ENCODE measurements around the gene PRUNE2.

PRUNE2 gene

DNA sequence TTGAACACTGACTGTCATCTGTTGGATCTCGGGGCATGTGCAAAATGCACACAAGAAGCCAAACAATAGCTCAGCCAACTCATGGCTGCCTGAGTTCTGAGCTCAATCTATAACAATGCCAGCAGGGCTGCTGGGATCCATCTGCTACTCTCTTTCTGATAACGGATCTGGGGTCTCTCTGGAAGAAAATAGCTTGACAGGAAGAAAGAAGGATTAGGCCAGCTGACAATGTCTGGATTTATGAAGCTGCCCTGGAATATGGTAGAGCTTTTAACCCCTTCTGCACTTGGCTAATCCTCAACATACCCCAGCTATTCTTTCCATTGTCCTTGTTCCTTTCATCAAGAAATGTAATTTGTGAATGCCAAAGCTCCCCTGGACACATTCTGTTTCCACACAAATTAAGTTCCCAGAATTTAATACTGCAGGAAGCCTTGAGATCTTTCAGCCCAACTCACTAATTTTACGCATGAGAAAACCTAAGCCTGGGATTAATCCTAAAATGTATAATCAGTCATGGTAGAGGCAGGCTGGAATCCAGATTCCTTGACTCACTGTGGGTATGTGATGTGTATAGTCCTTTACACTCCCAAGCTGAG is 204.4 kb downstream of the PRUNE2 start:
- no peak for DNase-seq (ENCODE audit: low read depth, low spot score)
- Histone ChIP-seq H3K9ac (ENCODE audit: insufficient read length, low read depth) (no peak overlapping the region), H3K4me1 (ENCODE audit: insufficient read depth, insufficient read length) (no peaks in the 10 kb centered on the region), H3K9me3 (ENCODE audit: insufficient read depth, low read length) (no peaks in the 10 kb centered on the region; the same call in 1 of the 2 replicates), H3K4me3 (ENCODE audit: insufficient read length, low read depth) (no peak overlapping the region), H3K36me3 (ENCODE audit: insufficient read depth, insufficient read length, low read length) (no peaks in the 10 kb centered on the region), H3K27me3 (ENCODE audit: insufficient read depth, insufficient read length) (peaks cover 4% of the 10 kb centered on the region)
- TF ChIP-seq YY1 (IDR thresholded peaks at IDR 0.05; ENCODE audit: insufficient read depth, insufficient read length) (no peak), ZNF274 (IDR thresholded peaks at IDR 0.05; ENCODE audit: low read depth, low read length) (no peak), SUZ12 (IDR thresholded peaks at IDR 0.05; ENCODE audit: extremely low read depth, insufficient read depth, insufficient read length) (no peak)

DNA sequence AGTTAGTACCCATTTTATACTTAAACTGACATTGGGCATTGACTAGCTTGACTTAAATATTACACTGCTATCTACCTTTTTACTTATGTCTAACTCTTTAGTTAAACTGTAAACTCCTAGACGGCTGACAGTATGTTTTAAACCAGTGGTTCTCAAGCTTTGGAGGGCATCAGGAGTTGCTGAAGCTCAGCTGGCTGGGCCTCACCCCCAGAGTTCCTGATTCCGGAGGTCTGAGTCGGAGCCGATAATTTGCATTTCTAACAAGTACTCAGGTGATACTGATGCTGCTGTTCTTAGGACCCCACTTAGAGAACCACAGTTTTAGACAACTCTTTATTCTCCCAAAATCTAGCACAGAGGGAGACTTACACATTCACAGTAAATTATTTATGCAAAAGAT is 205.0 kb downstream of the PRUNE2 start:
- no peaks in the 10 kb centered on the region for H3K36me3 ChIP-seq (ENCODE audit: insufficient read depth, insufficient read length, low read length)
- no peaks in the 10 kb centered on the region for H3K4me1 ChIP-seq (ENCODE audit: insufficient read depth, insufficient read length)
- DNase-seq (ENCODE audit: low read depth, low spot score): no peak
- H3K9ac ChIP-seq (ENCODE audit: insufficient read length, low read depth): no peak overlapping the region
- no peak overlapping the region for H3K4me3 ChIP-seq (ENCODE audit: insufficient read length, low read depth)
- TF ChIP-seq ZNF274 (IDR thresholded peaks at IDR 0.05; ENCODE audit: low read depth, low read length) (no peak), YY1 (IDR thresholded peaks at IDR 0.05; ENCODE audit: insufficient read depth, insufficient read length) (no peak), SUZ12 (IDR thresholded peaks at IDR 0.05; ENCODE audit: extremely low read depth, insufficient read depth, insufficient read length) (no peak)
- no peaks in the 10 kb centered on the region; the same call in 1 of the 2 replicates for H3K9me3 ChIP-seq (ENCODE audit: insufficient read depth, low read length)
- peaks cover 4% of the 10 kb centered on the region for H3K27me3 ChIP-seq (ENCODE audit: insufficient read depth, insufficient read length)

DNA sequence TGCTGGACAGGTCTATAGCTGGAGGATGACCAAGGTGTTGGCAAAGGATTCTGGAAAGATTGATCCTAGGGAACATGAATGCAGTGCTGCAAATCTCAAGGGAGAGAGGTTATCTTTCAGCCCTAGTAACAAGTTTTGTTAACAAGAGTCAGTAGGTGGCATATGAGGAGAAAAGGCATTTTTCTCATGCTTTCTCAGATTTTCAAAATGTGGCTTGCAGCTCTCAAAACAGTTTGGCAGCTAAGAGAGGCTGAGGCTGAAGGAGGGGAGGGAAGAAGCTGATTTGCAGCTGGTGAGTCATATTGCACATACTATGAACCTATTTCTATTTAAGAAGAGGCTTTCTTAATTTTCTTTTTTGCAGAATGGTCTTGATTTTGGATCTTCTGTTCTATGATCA is 205.9 kb downstream of the PRUNE2 start:
- H3K9ac ChIP-seq (ENCODE audit: insufficient read length, low read depth): no peak overlapping the region
- DNase-seq (ENCODE audit: low read depth, low spot score): no peak
- TF ChIP-seq YY1 (IDR thresholded peaks at IDR 0.05; ENCODE audit: insufficient read depth, insufficient read length) (no peak), ZNF274 (IDR thresholded peaks at IDR 0.05; ENCODE audit: low read depth, low read length) (no peak), SUZ12 (IDR thresholded peaks at IDR 0.05; ENCODE audit: extremely low read depth, insufficient read depth, insufficient read length) (no peak)

DNA sequence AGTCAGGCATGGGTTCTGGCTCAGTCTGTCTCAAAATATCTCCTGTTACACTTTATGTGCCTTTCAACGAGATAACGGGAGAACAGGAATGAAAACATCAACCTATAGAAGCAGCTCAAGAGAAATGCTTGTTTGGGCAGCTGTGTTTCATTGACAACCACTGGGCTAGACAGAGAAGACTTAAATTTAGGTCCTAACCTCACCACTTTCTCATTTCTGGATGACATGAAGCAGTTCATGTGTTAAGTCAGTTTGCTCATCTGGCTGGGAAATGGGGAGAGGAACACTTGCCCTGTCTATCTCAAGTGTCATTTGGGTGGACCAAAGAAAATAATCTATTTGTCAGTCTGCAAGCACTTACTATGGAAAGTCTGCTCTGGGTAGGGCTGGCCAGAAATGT is 208.4 kb downstream of the PRUNE2 start:
- Histone ChIP-seq H3K27me3 (ENCODE audit: insufficient read depth, insufficient read length) (no peaks in the 10 kb centered on the region), H3K36me3 (ENCODE audit: insufficient read depth, insufficient read length, low read length) (no peaks in the 10 kb centered on the region), H3K4me3 (ENCODE audit: insufficient read length, low read depth) (no peak overlapping the region), H3K4me1 (ENCODE audit: insufficient read depth, insufficient read length) (no peaks in the 10 kb centered on the region), H3K9ac (ENCODE audit: insufficient read length, low read depth) (no peak overlapping the region), H3K9me3 (ENCODE audit: insufficient read depth, low read length) (no peaks in the 10 kb centered on the region; the same call in 1 of the 2 replicates)
- TF ChIP-seq YY1 (IDR thresholded peaks at IDR 0.05; ENCODE audit: insufficient read depth, insufficient read length): no peak
- no peak for TF ChIP-seq SUZ12 (IDR thresholded peaks at IDR 0.05; ENCODE audit: extremely low read depth, insufficient read depth, insufficient read length)
- no peak for TF ChIP-seq ZNF274 (IDR thresholded peaks at IDR 0.05; ENCODE audit: low read depth, low read length)
- no peak for DNase-seq (ENCODE audit: low read depth, low spot score)

More for the DNA sequence above, 205.9 kb downstream of the PRUNE2 start:
- H3K4me3 ChIP-seq (ENCODE audit: insufficient read length, low read depth): no peak overlapping the region
- H3K9me3 ChIP-seq (ENCODE audit: insufficient read depth, low read length): no peaks in the 10 kb centered on the region; the same call in 1 of the 2 replicates
- H3K4me1 ChIP-seq (ENCODE audit: insufficient read depth, insufficient read length): no peaks in the 10 kb centered on the region
- peaks cover 2% of the 10 kb centered on the region for H3K27me3 ChIP-seq (ENCODE audit: insufficient read depth, insufficient read length)
- H3K36me3 ChIP-seq (ENCODE audit: insufficient read depth, insufficient read length, low read length): no peaks in the 10 kb centered on the region

DNA sequence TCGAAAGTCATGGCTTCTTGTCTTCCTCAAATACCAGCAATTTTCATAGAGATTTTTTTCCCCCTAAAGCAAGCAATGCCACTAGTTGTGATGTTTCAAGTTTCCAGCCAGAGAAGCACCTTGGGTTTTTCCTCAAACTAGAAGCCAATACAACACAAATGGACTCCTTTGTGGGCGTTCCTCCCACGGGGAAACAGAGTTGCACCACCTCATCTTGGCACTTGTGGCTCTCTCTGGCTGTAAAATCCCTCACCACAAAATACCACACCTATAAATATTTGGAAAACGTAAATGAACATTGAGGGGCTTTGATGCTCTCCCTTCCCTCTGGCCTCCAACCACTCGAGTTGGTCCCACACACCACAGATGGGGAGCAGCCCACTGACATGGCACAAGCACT is 208.8 kb downstream of the PRUNE2 start:
- H3K9ac ChIP-seq (ENCODE audit: insufficient read length, low read depth): no peak overlapping the region
- H3K36me3 ChIP-seq (ENCODE audit: insufficient read depth, insufficient read length, low read length): no peaks in the 10 kb centered on the region
- TF ChIP-seq YY1 (IDR thresholded peaks at IDR 0.05; ENCODE audit: insufficient read depth, insufficient read length) (no peak), ZNF274 (IDR thresholded peaks at IDR 0.05; ENCODE audit: low read depth, low read length) (no peak), SUZ12 (IDR thresholded peaks at IDR 0.05; ENCODE audit: extremely low read depth, insufficient read depth, insufficient read length) (no peak)
- no peak for DNase-seq (ENCODE audit: low read depth, low spot score)
- no peaks in the 10 kb centered on the region for H3K27me3 ChIP-seq (ENCODE audit: insufficient read depth, insufficient read length)
- no peak overlapping the region for H3K4me3 ChIP-seq (ENCODE audit: insufficient read length, low read depth)
- no peaks in the 10 kb centered on the region for H3K4me1 ChIP-seq (ENCODE audit: insufficient read depth, insufficient read length)
- H3K9me3 ChIP-seq (ENCODE audit: insufficient read depth, low read length): no peaks in the 10 kb centered on the region; the same call in 1 of the 2 replicates

DNA sequence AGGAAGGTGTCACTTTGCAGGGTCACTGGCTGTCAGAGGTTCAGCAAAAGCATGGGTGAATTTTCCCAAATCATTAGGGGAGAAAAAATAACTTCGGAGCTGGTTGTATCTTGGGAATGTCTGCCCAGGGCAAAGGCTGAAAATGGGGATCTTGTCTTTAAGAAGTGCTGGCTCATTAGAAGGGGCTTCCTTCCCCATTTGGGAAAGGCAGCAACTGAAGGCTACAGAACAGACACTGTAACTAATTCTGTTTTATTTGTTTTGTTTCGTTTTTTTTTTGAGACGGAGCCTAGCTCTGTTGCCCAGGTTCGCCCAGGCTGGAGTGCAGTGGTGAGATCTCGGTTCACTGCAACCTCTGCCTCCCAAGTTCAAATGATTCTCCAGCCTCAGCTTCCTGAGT is 212.0 kb downstream of the PRUNE2 start:
- Histone ChIP-seq H3K36me3 (ENCODE audit: insufficient read depth, insufficient read length, low read length) (no peaks in the 10 kb centered on the region), H3K9ac (ENCODE audit: insufficient read length, low read depth) (no peak overlapping the region), H3K4me1 (ENCODE audit: insufficient read depth, insufficient read length) (peaks cover 2% of the 10 kb centered on the region), H3K27me3 (ENCODE audit: insufficient read depth, insufficient read length) (no peaks in the 10 kb centered on the region), H3K9me3 (ENCODE audit: insufficient read depth, low read length) (no peaks in the 10 kb centered on the region; the same call in 1 of the 2 replicates), H3K4me3 (ENCODE audit: insufficient read length, low read depth) (no peak overlapping the region)
- no peak for DNase-seq (ENCODE audit: low read depth, low spot score)
- TF ChIP-seq YY1 (IDR thresholded peaks at IDR 0.05; ENCODE audit: insufficient read depth, insufficient read length) (no peak), SUZ12 (IDR thresholded peaks at IDR 0.05; ENCODE audit: extremely low read depth, insufficient read depth, insufficient read length) (no peak), ZNF274 (IDR thresholded peaks at IDR 0.05; ENCODE audit: low read depth, low read length) (no peak)

DNA sequence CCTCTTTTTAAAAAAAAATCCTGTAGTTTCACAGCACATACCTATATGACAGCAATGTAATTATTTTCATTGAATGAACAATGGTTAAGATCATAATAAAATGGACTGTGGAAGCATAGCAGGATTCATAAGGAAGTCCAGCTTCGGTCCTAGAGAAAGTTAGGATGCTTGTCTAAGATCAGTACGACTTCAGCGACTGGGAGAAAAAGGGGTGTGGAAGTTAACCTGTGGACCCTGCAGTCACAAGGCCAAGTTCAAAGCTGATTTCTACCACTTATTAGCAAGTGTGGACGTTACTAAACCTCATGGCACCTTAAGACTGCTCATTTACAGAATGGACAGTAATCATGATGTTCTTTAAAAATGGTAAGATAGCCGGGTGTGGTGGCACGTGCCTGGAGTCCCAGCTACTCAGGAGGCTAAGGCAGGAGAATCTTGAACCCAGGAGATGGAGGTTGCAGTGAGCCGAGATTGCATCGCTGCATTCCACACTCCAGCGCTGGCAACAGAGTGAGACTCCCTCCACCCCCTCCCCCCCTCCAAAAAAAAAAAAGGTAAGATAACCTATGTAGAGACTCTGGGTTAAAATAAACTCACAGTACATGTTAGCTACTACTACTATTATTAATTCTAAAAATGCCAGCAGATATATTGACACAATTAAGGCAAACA is 213.3 kb downstream of the PRUNE2 start:
- Histone ChIP-seq H3K27me3 (ENCODE audit: insufficient read depth, insufficient read length) (no peaks in the 10 kb centered on the region), H3K9me3 (ENCODE audit: insufficient read depth, low read length) (no peaks in the 10 kb centered on the region; the same call in 1 of the 2 replicates), H3K36me3 (ENCODE audit: insufficient read depth, insufficient read length, low read length) (no peaks in the 10 kb centered on the region), H3K4me3 (ENCODE audit: insufficient read length, low read depth) (no peak overlapping the region), H3K4me1 (ENCODE audit: insufficient read depth, insufficient read length) (peaks cover 4% of the 10 kb centered on the region), H3K9ac (ENCODE audit: insufficient read length, low read depth) (no peak overlapping the region)
- TF ChIP-seq SUZ12 (IDR thresholded peaks at IDR 0.05; ENCODE audit: extremely low read depth, insufficient read depth, insufficient read length) (no peak), ZNF274 (IDR thresholded peaks at IDR 0.05; ENCODE audit: low read depth, low read length) (no peak), YY1 (IDR thresholded peaks at IDR 0.05; ENCODE audit: insufficient read depth, insufficient read length) (no peak)
- DNase-seq (ENCODE audit: low read depth, low spot score): no peak

All from NT2/D1 (cell line).